Right atrium auricular region (tissue), 2 donors: Measurements from ENCODE around the gene DENND1A. TPM values are rescaled to one million over a fixed set of nuclear protein-coding genes. Genes with fewer than 3 reads are reported as not detected.

Experiments
- DNase-seq: peaks from one replicate; pipeline ENCODE4 v3.0.0-alpha.2; 2019; ENCODE audit warnings: low spot score
- H3K27ac ChIP-seq, 2 donors: fragments of 200-600 bp; sonication (generic); 1 replicate in 1 of 2; 2 replicates in 1 of 2; pipeline ENCODE4 v1.5.1; 2016 to 2019
- H3K27me3 ChIP-seq, 2 donors: fragments of 200-600 bp; sonication (generic); one replicate each; pipeline versions ENCODE4 v1.5.1 to v1.6.0; 2017 to 2019
- H3K36me3 ChIP-seq: fragments of 200-600 bp; sonication (generic); one replicate; pipeline ENCODE4 v1.5.1; 2016
- H3K4me1 ChIP-seq, 2 donors: fragments of 200-600 bp; sonication (generic); one replicate each; pipeline versions ENCODE4 v1.5.1 to v1.6.0; 2017 to 2019
- H3K4me3 ChIP-seq, 2 donors: fragments of 200-600 bp; sonication (generic); 1 replicate in 1 of 2; 2 replicates in 1 of 2; pipeline ENCODE4 v1.5.1; 2017 to 2019; ENCODE audit warnings: mild to moderate bottlenecking in 1 of 2, moderate library complexity in 1 of 2
- H3K9me3 ChIP-seq, 2 donors: fragments of 200-600 bp; sonication (generic); one replicate each; pipeline ENCODE4 v1.5.1; 2019
- CTCF ChIP-seq, 2 donors: fragments of 200-600 bp; sonication (generic); IDR thresholded peaks; one replicate each; pipeline ENCODE4 v1.5.1; 2019; ENCODE audit warnings: antibody characterized with exemption in 2 of 2
- total RNA-seq, 2 donors: library from RNA; depleted of rRNA; stranded (reverse); fragments of >200 nt; gene quantifications; one replicate each; pipeline ENCODE4 v1.1.0, GENCODE V29; 2016

DENND1A gene
- total RNA-seq, 2 donors from 2014 or later = 14.9 to 23.6 TPM

DNA sequence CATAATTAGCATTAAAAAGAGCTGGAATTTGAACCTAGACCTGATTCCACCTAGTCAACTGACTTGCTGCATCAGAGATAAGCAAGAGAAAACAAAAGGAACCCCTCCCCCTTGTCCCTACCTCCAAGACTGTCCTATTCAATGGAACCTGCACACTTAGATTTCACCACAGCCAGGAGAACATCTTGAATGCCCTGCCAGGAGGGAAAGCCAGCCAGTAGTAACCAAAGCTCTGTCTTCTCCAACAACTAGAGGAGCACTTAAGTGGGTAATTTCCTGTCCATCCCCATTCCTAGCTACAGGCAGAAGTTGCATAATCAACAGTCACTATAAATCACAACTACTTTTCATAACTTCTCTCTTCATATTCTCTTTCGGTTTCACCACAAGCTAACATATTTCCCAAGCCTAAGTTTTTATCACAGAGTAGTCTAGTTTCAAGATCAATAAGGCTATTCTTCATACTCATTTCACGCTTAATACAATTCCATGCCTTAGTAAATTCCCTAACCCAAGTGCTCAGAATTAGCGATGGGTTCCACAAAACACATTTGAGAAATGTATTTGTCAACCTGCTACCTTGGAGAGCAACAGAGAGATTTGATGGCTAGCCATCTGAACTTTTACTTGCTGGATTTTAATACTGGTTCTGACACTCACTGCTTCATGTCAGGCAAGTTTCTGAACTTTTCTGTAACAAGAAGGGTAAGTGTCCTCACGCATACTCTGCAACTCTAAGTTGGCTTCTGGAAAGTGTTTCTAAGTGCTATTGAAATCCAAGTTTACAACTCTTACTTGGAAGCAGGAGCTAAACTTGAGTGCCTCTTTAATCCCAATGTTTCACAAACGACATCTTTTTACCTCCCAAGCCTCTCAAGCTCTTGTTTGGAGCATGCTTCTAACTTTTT, 2.0 kb downstream of the DENND1A start:
- no peaks in the 10 kb centered on the region for H3K27me3 ChIP-seq
- H3K4me3 ChIP-seq = no peak overlapping the region
- H3K36me3 ChIP-seq = no peaks in the 10 kb centered on the region
- no peak for DNase-seq
- H3K27ac ChIP-seq = peak overlapping the region in 1 of 2 donors; percentile 18
- no peak for TF ChIP-seq CTCF (IDR thresholded peaks at IDR 0.05)
- H3K9me3 ChIP-seq = no peaks in the 10 kb centered on the region
- peaks cover 0 to 32% of the 10 kb centered on the region in 2 donors for H3K4me1 ChIP-seq

GRCh38 chr9:123926941-123927340, 3.0 kb downstream of the DENND1A start:
- Histone ChIP-seq H3K4me3 (no peak overlapping the region), H3K4me1 (peaks cover 0 to 34% of the 10 kb centered on the region in 2 donors), H3K9me3 (no peaks in the 10 kb centered on the region), H3K27me3 (no peaks in the 10 kb centered on the region), H3K27ac (no peak overlapping the region), H3K36me3 (no peaks in the 10 kb centered on the region)
- no peak for DNase-seq
- TF ChIP-seq CTCF (IDR thresholded peaks at IDR 0.05) = no peak

DNA sequence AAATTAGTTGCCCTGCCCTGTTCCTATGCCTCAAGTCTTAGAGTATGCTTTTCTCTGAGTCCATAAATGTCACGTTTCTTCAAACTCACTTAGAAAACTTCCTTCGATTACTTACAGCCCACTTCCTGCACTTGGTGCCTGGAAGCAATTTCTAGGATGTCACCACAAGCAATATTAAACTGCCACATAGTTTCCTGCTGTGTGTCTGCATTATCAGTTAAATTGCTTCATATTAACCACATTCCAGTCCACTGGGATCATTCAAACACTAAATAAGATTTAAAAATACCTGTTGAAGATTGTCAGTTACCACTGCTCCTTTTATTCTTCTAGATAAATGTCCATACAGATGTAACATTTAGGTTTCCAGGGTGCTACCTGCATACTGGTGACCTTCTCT, 4.1 kb downstream of the DENND1A start:
- Histone ChIP-seq H3K9me3 (no peaks in the 10 kb centered on the region), H3K36me3 (no peaks in the 10 kb centered on the region), H3K27me3 (no peaks in the 10 kb centered on the region), H3K4me3 (no peak overlapping the region), H3K27ac (no peak overlapping the region), H3K4me1 (peaks cover 0 to 34% of the 10 kb centered on the region in 2 donors)
- no peak for TF ChIP-seq CTCF (IDR thresholded peaks at IDR 0.05)
- DNase-seq = no peak

- no peaks in the 10 kb centered on the region for H3K36me3 ChIP-seq
- no peak overlapping the region for H3K4me3 ChIP-seq
- no peak for DNase-seq
- TF ChIP-seq CTCF (IDR thresholded peaks at IDR 0.05) = no peak
- H3K27me3 ChIP-seq = no peaks in the 10 kb centered on the region
- H3K9me3 ChIP-seq = no peaks in the 10 kb centered on the region
- H3K27ac ChIP-seq = no peak overlapping the region
- H3K4me1 ChIP-seq = peaks cover 0 to 30% of the 10 kb centered on the region in 2 donors
These were observed 4.8 kb downstream of the DENND1A start for GRCh38 chr9:123925161-123925560.

GRCh38 chr9:123924727-123925126, 5.2 kb downstream of the DENND1A start:
- no peak for TF ChIP-seq CTCF (IDR thresholded peaks at IDR 0.05)
- Histone ChIP-seq H3K4me3 (no peak overlapping the region), H3K36me3 (no peaks in the 10 kb centered on the region), H3K27ac (no peak overlapping the region), H3K4me1 (peaks cover 0 to 30% of the 10 kb centered on the region in 2 donors), H3K27me3 (no peaks in the 10 kb centered on the region), H3K9me3 (no peaks in the 10 kb centered on the region)
- no peak for DNase-seq
